Calu3 (cell line): Measurements from ENCODE around the gene MYL3. TPM values are rescaled to one million over a fixed set of nuclear protein-coding genes. Genes with fewer than 3 reads are reported as not detected.

Source experiments
- BruUV-seq: library from RNA; stranded (reverse); fragments of 400-500 nt; replicated peaks from 2 replicates; lab custom pipeline; 2021; lab: Mats Ljungman, UMichigan
- CTCF ChIA-PET: fragments of 300-600 bp; sonication (Branson Sonifier 250); formaldehyde crosslinking; loops from one replicate; lab custom pipeline; 2022; ENCODE audit warnings: antibody characterized with exemption; lab: Charles Lee
- DNase-seq: peaks from one replicate; pipeline ENCODE4 v3.0.0; 2022
- H3K27ac Mint-ChIP-seq: one replicate; pipeline ENCODE4 v1.8.0; 2022; ENCODE audit warnings: mixed read lengths; ENCODE audit not compliant: unreplicated experiment
- H3K27me3 Mint-ChIP-seq: one replicate; pipeline ENCODE4 v1.8.0; 2022; ENCODE audit warnings: mixed read lengths; ENCODE audit not compliant: unreplicated experiment
- H3K36me3 Mint-ChIP-seq: one replicate; pipeline ENCODE4 v1.8.0; 2022; ENCODE audit warnings: mild to moderate bottlenecking, moderate library complexity, mixed read lengths; ENCODE audit not compliant: insufficient read depth, unreplicated experiment
- H3K4me1 Mint-ChIP-seq: one replicate; pipeline ENCODE4 v1.8.0; 2022; ENCODE audit warnings: mild to moderate bottlenecking, low read depth, mixed read lengths; ENCODE audit not compliant: unreplicated experiment
- H3K4me3 Mint-ChIP-seq: one replicate; pipeline ENCODE4 v1.8.0; 2022; ENCODE audit warnings: mild to moderate bottlenecking, low read depth, moderate library complexity, mixed read lengths; ENCODE audit not compliant: unreplicated experiment
- H3K9me3 Mint-ChIP-seq: one replicate; pipeline ENCODE4 v1.8.0; 2022; ENCODE audit warnings: low read depth, mixed read lengths; ENCODE audit not compliant: unreplicated experiment
- CTCF ChIP-seq: fragments of 200-600 bp; IDR thresholded peaks from one replicate; pipeline ENCODE4 v1.8.0; 2022; ENCODE audit warnings: antibody characterized with exemption; ENCODE audit not compliant: unreplicated experiment
- intact Hi-C: fragments of 100-400 bp; cut with micrococcal nuclease; formaldehyde crosslinking; loops from one replicate; pipeline ENCODE4 v1.10.0; 2022; ENCODE audit not compliant: unreplicated experiment
- total RNA-seq: library from RNA; stranded (reverse); gene quantifications from 2 replicates; pipeline ENCODE4 v1.2.3, GENCODE V29; 2022

MYL3 gene
- total RNA-seq, 1 experiment from 2014 or later: not detected

- no peaks in the 10 kb centered on the region for H3K9me3 Mint-ChIP-seq
- H3K27ac Mint-ChIP-seq: no peak overlapping the region
- DNase-seq: no peak
- intact Hi-C loops: loop anchor here (5.0 kb wide), 1 partner anchor 36 kb away; no protein-coding TSS in a partner anchor
- no peaks in the 10 kb centered on the region for H3K4me1 Mint-ChIP-seq
- no peaks in the 10 kb centered on the region for H3K36me3 Mint-ChIP-seq
- no TSS peak for BruUV-seq
- H3K4me3 Mint-ChIP-seq: no peak overlapping the region
- no peak for TF ChIP-seq CTCF
- peaks cover 57% of the 10 kb centered on the region for H3K27me3 Mint-ChIP-seq
- CTCF ChIA-PET: no interaction called here
Measured at GRCh38 chr3:46860810-46861604, 2.2 kb downstream of the MYL3 start.

- no peaks in the 10 kb centered on the region for H3K4me1 Mint-ChIP-seq
- no peak overlapping the region for H3K27ac Mint-ChIP-seq
- peak; percentile 68 for DNase-seq
- H3K27me3 Mint-ChIP-seq: peaks cover 65% of the 10 kb centered on the region
- TF ChIP-seq CTCF: peak; percentile 54
- no TSS peak for BruUV-seq
- H3K4me3 Mint-ChIP-seq: no peak overlapping the region
- H3K9me3 Mint-ChIP-seq: no peaks in the 10 kb centered on the region
- no peaks in the 10 kb centered on the region for H3K36me3 Mint-ChIP-seq
- CTCF ChIA-PET: interaction anchor here (0.6 to 1.0 kb wide), 3 partner anchors 35 to 166 kb away, joined by 3 to 4 read pairs (median 3); partner anchors contain the start of gene ALS2CL
- intact Hi-C loops: loop anchor here (5.0 kb wide), 1 partner anchor 37 kb away; no protein-coding TSS in a partner anchor
Measured at GRCh38 chr3:46860017-46860809, 3.0 kb downstream of the MYL3 start.

GRCh38 chr3:46859001-46859710, 4.1 kb downstream of the MYL3 start:
- DNase-seq: no peak
- H3K27ac Mint-ChIP-seq: no peak overlapping the region
- H3K27me3 Mint-ChIP-seq: peaks cover 66% of the 10 kb centered on the region
- no peak for TF ChIP-seq CTCF
- no peak overlapping the region for H3K4me3 Mint-ChIP-seq
- H3K9me3 Mint-ChIP-seq: no peaks in the 10 kb centered on the region
- CTCF ChIA-PET: interaction anchor here (0.6 to 1.0 kb wide), 3 partner anchors 36 to 165 kb away, joined by 3 to 4 read pairs (median 3); partner anchors contain the start of gene ALS2CL
- intact Hi-C loops: no loop called here
- H3K36me3 Mint-ChIP-seq: no peaks in the 10 kb centered on the region
- no peaks in the 10 kb centered on the region for H3K4me1 Mint-ChIP-seq
- BruUV-seq: no TSS peak

- peaks cover 66% of the 10 kb centered on the region for H3K27me3 Mint-ChIP-seq
- no peaks in the 10 kb centered on the region for H3K4me1 Mint-ChIP-seq
- BruUV-seq: no TSS peak
- no peaks in the 10 kb centered on the region for H3K36me3 Mint-ChIP-seq
- CTCF ChIA-PET: no interaction called here
- H3K9me3 Mint-ChIP-seq: no peaks in the 10 kb centered on the region
- H3K4me3 Mint-ChIP-seq: no peak overlapping the region
- intact Hi-C loops: no loop called here
- no peak for DNase-seq
- H3K27ac Mint-ChIP-seq: no peak overlapping the region
- TF ChIP-seq CTCF: no peak
Measured at GRCh38 chr3:46858456-46858855, 4.8 kb downstream of the MYL3 start.
